HAP-1 (cell line): Measurements from ENCODE around the gene GRB14.

Source experiments
- DNase-seq, 2 experiments: peaks; one replicate each; pipeline ENCODE4 v3.0.0-alpha.2; 2016 to 2020; ENCODE audit warnings: low spot score in 2 of 2
- H3K27me3 ChIP-seq: fragments of 250-450 bp; sonication (Bioruptor Pico); 2 replicates; pipeline ENCODE4 v1.5.1; 2020; ENCODE audit warnings: low read depth, mild to moderate bottlenecking, moderate library complexity
- H3K36me3 ChIP-seq: fragments of 250-450 bp; sonication (Bioruptor Pico); replicated peaks from 2 replicates; pipeline ENCODE4 v1.5.1; 2020; ENCODE audit warnings: mild to moderate bottlenecking
- H3K4me1 ChIP-seq: fragments of 250-450 bp; sonication (Bioruptor Pico); 2 replicates; pipeline ENCODE4 v1.5.1; 2020; ENCODE audit warnings: mild to moderate bottlenecking
- H3K4me3 ChIP-seq: fragments of 250-450 bp; sonication (Bioruptor Pico); 2 replicates; pipeline ENCODE4 v1.5.1; 2020; ENCODE audit warnings: mild to moderate bottlenecking, moderate library complexity
- H3K9me3 ChIP-seq: fragments of 250-450 bp; sonication (Bioruptor Pico); 2 replicates; pipeline ENCODE4 v1.5.1; 2020; ENCODE audit warnings: mild to moderate bottlenecking, moderate library complexity
- in situ Hi-C: fragments of 300-500 bp; cut with MboI; formaldehyde crosslinking; loops from 3 replicates; pipeline ENCODE4 v1.14.3; 2020; ENCODE audit warnings: low sequenced_read_pairs, inconsistent platforms, mixed read lengths

The GRB14 gene

DNA sequence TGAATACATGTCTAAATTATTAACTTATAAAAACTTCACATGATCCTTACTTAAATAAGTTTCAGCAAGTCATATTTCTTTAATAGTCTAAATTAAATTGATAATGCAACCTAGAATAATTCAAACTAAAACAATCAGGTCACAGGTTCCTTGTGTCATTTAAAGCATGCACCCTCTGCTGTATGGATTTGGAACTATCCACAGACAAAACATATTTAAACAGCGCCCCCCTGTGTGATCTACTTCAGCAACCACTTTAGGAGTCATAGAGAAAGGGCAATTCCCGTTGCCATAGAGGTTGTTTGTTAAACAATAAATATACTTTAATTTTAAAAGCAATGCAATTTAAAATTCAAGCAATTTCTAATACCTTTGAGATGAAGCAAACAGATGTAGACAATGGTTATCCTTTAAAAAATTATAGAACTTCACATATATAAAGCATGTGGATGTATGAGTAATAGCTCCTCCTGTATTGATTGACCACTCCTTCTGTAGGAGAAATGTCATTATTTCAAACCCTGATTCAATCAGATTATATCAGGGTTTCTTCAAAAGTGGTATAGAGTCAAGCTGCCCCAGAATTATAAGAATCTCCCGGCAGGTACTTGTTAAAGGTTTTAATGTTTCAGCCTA, 21.2 kb downstream of the GRB14 start:
- Histone ChIP-seq H3K4me3 (no peak overlapping the region), H3K4me1 (no peaks in the 10 kb centered on the region), H3K36me3 (no peaks in the 10 kb centered on the region), H3K9me3 (no peaks in the 10 kb centered on the region), H3K27me3 (no peaks in the 10 kb centered on the region; the same call in 1 of the 2 replicates)
- in situ Hi-C loops = no loop called here
- DNase-seq = peak; percentile 69 to 76

DNA sequence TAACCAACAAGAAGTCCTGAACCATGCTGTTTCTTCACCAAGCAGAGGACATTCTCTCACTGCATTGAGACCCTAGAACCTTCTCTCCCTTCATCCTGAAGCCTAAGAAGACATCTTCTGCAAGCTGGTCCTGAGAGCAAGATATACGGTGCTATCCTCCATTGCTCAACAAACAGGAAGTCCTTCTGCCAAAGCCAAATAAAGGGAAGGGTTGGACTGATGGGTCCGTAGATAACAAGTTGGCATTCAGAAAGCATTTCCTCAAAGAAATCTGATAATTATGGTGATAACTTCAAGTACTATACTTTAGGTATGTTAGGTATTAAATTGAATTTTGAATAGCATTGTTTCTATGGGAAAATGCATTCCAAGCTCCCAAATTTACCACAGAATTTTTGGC, 23.3 kb downstream of the GRB14 start:
- in situ Hi-C loops = no loop called here
- no peaks in the 10 kb centered on the region for H3K36me3 ChIP-seq
- DNase-seq = no peak
- H3K9me3 ChIP-seq = no peaks in the 10 kb centered on the region
- H3K27me3 ChIP-seq = no peaks in the 10 kb centered on the region; the same call in 1 of the 2 replicates
- no peaks in the 10 kb centered on the region; the same call in 1 of the 2 replicates for H3K4me1 ChIP-seq
- H3K4me3 ChIP-seq = no peak overlapping the region

DNA sequence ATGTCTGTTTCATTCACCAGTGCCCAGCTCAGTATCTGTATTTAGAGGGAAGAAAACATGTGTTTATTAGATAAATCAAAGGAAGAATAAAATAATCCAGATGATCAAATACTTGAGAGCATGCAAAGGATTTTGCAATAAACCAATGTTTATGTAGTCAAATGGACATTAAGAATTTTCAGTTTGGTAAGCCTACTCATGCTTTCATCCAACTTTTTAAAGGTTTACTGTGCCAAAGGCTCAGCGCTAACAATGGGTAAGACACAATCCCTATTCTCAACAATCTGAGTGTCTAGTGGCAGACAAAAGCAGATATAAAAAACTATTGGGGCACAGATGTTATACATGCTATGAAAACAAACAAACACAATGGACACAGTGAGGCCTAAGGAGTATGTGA, 26.3 kb downstream of the GRB14 start:
- no peaks in the 10 kb centered on the region for H3K9me3 ChIP-seq
- H3K36me3 ChIP-seq = no peaks in the 10 kb centered on the region
- in situ Hi-C loops = no loop called here
- no peaks in the 10 kb centered on the region; the same call in 1 of the 2 replicates for H3K27me3 ChIP-seq
- DNase-seq = no peak
- no peaks in the 10 kb centered on the region; the same call in 1 of the 2 replicates for H3K4me1 ChIP-seq
- no peak overlapping the region for H3K4me3 ChIP-seq

DNA sequence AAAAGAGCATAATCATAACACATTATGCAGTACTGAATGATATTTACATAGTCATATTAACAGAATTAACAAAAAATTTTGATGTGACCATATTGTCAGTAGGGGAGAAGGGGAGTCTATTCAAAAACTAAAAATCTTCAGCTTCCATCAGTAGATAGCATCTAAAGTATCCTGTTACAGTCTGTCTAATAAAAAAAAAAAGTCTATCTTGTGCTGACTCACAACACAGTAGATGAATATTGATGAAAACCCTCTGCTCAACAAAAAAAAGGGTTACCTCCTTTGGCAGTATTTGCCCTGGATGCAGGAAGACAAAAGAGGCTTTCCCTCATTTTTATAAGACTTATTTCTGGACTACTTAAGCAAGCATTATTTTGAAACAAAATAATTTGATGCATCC, 27.3 kb downstream of the GRB14 start:
- no peak overlapping the region for H3K4me3 ChIP-seq
- H3K36me3 ChIP-seq = no peaks in the 10 kb centered on the region
- DNase-seq = no peak
- H3K9me3 ChIP-seq = no peaks in the 10 kb centered on the region
- no peaks in the 10 kb centered on the region; the same call in 1 of the 2 replicates for H3K27me3 ChIP-seq
- no peaks in the 10 kb centered on the region; the same call in 1 of the 2 replicates for H3K4me1 ChIP-seq
- in situ Hi-C loops = no loop called here

DNA sequence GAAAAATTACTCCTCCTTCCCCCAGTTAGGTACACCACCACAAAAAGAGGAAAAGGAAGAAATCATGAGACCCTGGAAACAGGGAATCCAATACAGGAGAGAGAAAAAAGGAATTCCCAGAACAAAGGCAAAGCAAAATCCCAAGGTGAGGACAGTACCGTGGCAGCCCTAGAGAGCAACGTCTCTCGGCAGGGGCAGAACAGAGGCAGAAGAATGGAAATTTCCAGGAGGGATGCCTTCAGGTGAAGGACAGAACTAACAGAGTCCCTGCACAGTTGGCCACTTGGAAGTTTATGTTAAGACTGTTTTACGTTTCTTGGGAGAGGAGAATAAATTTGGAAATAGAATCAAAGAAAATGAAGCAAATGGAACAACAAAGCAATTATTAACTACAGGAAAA, 27.7 kb downstream of the GRB14 start:
- in situ Hi-C loops = no loop called here
- Histone ChIP-seq H3K4me3 (no peak overlapping the region), H3K36me3 (no peaks in the 10 kb centered on the region), H3K4me1 (no peaks in the 10 kb centered on the region; the same call in 1 of the 2 replicates), H3K9me3 (no peaks in the 10 kb centered on the region), H3K27me3 (no peaks in the 10 kb centered on the region; the same call in 1 of the 2 replicates)
- DNase-seq = no peak

DNA sequence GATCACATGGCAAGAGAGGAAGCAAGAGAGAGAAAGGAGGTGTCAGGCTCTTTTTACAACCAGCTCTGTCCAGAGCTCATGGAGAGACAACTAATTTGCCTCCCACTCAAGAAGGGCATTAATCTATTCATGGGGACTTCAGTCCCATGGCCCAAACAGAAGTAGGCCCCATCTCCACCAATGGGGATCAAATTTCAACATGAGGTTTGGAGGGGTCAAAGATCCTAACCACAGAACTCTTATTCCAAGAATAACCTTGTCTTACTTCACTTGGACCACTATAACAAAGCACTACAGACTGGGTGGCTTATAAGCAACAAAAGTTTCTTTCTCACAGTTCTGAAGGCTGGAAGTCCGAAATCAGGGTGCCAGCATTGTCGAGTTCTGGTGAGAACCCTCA, 31.8 kb downstream of the GRB14 start:
- no peak for DNase-seq
- H3K9me3 ChIP-seq = no peaks in the 10 kb centered on the region
- in situ Hi-C loops = no loop called here

DNA sequence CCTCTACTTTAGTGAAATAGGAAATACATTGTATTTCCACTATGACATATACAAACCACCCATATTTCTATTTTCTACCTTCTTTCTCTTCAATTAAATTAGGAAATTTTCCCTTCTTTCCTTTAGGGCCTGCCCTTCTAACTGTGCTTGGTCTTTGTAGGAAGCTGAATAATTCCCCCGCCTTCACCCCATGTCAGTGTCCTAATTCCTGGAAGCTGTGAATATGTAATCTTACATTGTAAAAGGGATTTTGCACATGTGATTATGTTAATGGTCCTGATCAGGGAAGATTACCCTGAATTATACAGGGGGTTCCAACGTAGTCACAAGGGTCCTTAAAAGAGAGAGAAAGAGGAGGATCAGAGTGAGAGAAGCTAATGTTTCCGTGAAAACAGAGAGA, 40.2 kb downstream of the GRB14 start:
- Histone ChIP-seq H3K36me3 (no peaks in the 10 kb centered on the region), H3K27me3 (no peaks in the 10 kb centered on the region), H3K4me3 (no peak overlapping the region), H3K4me1 (peaks cover 5% of the 10 kb centered on the region), H3K9me3 (no peaks in the 10 kb centered on the region)
- no peak for DNase-seq
- in situ Hi-C loops = no loop called here

More for the DNA sequence above, 31.8 kb downstream of the GRB14 start:
- Histone ChIP-seq H3K4me3 (no peak overlapping the region), H3K27me3 (no peaks in the 10 kb centered on the region), H3K4me1 (peaks cover 5% of the 10 kb centered on the region), H3K36me3 (no peaks in the 10 kb centered on the region)

DNA sequence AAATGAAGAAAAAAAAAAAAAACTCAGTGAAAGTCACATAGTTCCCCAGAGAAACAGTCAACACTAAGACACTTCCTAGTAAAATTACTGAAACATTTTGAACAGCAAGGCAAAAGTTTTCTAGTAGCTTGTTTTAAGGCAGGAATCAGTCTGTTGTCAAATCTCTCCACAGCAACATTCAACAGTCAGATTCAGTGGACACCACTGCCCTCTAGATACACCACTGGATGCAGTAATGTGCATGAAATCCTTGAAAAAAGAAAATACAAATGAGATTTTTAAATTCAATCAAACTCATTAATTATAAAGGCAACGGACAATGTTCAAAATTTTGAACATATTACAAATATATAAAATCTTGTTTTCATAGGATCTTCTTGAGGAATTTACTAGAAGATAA, 46.4 kb downstream of the GRB14 start:
- Histone ChIP-seq H3K36me3 (no peaks in the 10 kb centered on the region), H3K9me3 (no peaks in the 10 kb centered on the region), H3K4me1 (no peaks in the 10 kb centered on the region), H3K4me3 (no peak overlapping the region), H3K27me3 (no peaks in the 10 kb centered on the region)
- in situ Hi-C loops = no loop called here
- no peak for DNase-seq

DNA sequence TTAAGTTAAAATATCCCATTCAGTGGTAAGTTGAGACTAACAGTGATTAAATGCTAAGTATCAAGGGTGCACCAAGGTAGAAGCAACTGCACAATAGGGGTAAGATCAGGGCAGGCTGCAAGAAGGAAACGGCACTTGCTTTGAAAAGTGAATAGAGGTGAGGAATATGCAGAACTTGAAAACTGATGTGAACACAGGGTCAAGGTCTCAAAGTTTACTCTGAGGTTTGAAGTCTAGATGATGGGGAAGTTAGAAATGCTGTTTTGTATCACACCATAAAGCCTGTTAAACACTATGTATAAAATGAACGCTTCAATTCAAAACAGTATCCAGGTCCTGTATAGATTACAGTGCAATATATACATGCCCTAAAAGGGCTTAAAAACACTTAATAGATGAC, 50.8 kb downstream of the GRB14 start:
- in situ Hi-C loops = no loop called here
- Histone ChIP-seq H3K27me3 (no peaks in the 10 kb centered on the region), H3K4me3 (no peak overlapping the region), H3K9me3 (no peaks in the 10 kb centered on the region), H3K36me3 (no peaks in the 10 kb centered on the region), H3K4me1 (no peaks in the 10 kb centered on the region)
- DNase-seq = no peak

DNA sequence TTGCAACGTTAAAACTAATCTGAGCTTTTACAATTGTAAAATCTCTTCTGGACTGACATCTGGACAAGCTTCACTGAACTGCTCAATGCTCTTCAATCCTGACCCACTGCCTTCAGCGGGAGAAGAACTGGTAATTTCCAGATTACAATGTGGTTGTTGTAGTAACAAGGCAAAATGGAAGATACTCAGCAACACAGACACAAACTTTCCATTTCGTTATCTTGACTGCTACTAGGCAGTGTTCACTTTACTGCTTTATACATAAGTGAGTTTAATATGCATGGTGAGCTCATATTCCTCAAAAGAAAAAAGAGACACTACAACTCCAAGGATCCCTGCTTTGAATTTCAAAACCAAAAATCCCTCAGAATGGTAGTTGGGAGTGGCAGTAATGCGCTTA, 51.9 kb downstream of the GRB14 start:
- in situ Hi-C loops = no loop called here
- Histone ChIP-seq H3K27me3 (no peaks in the 10 kb centered on the region), H3K4me1 (no peaks in the 10 kb centered on the region), H3K4me3 (no peak overlapping the region), H3K9me3 (no peaks in the 10 kb centered on the region), H3K36me3 (no peaks in the 10 kb centered on the region)
- no peak for DNase-seq

DNA sequence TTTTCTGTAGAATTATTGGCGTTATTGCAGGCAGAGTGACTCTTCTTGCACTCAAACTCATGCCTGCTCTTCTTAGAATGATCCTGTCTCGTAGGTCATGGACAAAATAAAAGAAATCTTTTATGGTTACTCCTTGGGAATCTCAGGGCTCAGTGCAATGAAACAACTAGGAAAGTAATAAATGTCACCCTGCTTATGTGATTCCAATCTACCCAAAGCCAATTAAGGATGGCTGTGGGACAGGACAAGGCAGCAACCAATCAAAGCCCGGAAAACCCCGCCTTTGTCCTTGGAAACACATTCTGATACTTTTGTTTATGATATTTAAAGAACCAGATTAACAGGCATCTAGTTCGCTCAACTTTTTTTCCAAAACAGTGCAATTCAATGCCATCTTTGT, 53.0 kb downstream of the GRB14 start:
- in situ Hi-C loops = no loop called here
- Histone ChIP-seq H3K4me1 (peaks cover 5% of the 10 kb centered on the region), H3K36me3 (no peaks in the 10 kb centered on the region), H3K4me3 (no peak overlapping the region), H3K9me3 (no peaks in the 10 kb centered on the region), H3K27me3 (no peaks in the 10 kb centered on the region)
- peak in 1 of 2 experiments; percentile 38 for DNase-seq

DNA sequence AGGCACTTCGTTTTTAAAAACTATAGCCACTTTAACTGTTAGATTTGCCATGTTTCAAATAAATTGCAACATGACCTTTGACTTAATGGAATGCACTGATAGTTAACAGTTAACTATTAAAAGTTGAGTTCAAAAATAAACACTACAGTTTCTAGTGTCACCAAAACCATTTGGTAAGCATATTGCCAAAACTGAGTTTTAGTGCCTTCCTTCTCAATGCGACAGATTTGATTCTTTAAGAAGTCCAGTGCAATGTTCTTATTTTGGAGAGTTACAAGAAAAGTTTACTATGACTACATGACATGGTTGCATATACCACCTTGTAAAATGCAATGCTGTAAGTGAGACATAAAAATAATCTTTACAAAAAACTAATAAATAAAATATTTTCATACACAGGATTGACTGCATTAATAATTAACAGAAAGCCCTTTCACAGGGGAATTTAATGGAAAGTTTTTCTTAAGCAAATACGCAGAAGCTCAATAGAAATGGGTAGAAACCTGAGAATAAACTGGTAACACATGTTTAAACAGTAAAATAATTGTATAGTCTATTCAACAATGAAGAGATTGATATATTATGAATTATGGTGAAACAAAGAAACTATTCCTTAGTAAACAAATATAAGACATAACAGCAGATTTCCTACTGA, 53.8 kb downstream of the GRB14 start:
- DNase-seq = no peak
- in situ Hi-C loops = no loop called here

DNA sequence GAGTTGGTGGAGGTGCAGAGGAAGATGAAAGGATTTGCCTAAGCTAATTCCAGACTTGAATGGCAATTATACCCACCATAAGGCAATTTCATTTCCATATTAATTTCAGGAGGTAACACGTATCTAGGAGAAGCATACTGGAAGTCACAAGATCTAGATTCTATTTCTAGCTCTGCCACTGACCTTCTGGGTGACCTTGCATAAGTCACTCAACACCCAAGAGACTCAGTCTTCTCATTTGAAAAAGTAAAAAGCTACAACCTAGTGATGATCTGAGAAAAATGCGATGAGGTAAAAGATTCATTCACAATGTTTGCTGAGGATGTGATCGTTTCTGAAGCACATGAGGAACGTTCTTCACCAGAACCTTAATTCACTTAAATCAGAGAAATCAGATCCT, 55.9 kb downstream of the GRB14 start:
- Histone ChIP-seq H3K4me3 (no peak overlapping the region), H3K27me3 (no peaks in the 10 kb centered on the region), H3K4me1 (peaks cover 9% of the 10 kb centered on the region), H3K9me3 (no peaks in the 10 kb centered on the region), H3K36me3 (no peaks in the 10 kb centered on the region)
- no peak for DNase-seq
- in situ Hi-C loops = no loop called here

More for the DNA sequence above, 53.8 kb downstream of the GRB14 start:
- H3K9me3 ChIP-seq = no peaks in the 10 kb centered on the region
- no peaks in the 10 kb centered on the region for H3K27me3 ChIP-seq
- H3K36me3 ChIP-seq = no peaks in the 10 kb centered on the region
- H3K4me1 ChIP-seq = peaks cover 9% of the 10 kb centered on the region
- no peak overlapping the region for H3K4me3 ChIP-seq

DNA sequence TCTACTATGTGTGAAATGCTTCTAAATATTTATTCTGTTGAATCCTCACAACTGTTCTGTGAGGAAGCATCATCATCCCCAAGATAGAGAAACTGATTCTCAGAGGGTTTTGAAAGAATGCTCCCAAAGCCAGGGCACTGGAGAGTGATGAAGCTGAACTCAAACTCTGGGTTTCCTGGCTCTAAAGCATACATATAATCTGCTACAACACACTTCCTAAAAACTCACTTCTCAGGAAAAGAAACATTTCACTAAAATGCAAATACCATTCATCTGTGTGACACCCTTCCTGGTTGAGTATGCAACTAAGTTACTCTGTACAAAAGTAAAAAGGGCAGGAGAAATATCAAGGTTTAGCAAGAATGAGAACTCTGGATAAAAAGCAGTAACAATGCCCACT, 58.6 kb downstream of the GRB14 start:
- no peaks in the 10 kb centered on the region for H3K36me3 ChIP-seq
- in situ Hi-C loops = no loop called here
- no peaks in the 10 kb centered on the region for H3K9me3 ChIP-seq
- DNase-seq = no peak
- H3K4me1 ChIP-seq = peaks cover 9% of the 10 kb centered on the region
- no peak overlapping the region for H3K4me3 ChIP-seq
- peaks cover under 1% of the 10 kb centered on the region; the same call in 1 of the 2 replicates for H3K27me3 ChIP-seq
